Measurements from ENCODE around the gene XXYLT1. TPM values are rescaled to one million over a fixed set of nuclear protein-coding genes. Genes with fewer than 3 reads are reported as not detected.

The XXYLT1 gene
- total and polyA plus RNA-seq, 9 of the 15 experiments (the other 6 are each of a cell fraction or from before 2014, with no cell fraction given), result 1.9 to 18.9 (median 15.0) TPM

DNA sequence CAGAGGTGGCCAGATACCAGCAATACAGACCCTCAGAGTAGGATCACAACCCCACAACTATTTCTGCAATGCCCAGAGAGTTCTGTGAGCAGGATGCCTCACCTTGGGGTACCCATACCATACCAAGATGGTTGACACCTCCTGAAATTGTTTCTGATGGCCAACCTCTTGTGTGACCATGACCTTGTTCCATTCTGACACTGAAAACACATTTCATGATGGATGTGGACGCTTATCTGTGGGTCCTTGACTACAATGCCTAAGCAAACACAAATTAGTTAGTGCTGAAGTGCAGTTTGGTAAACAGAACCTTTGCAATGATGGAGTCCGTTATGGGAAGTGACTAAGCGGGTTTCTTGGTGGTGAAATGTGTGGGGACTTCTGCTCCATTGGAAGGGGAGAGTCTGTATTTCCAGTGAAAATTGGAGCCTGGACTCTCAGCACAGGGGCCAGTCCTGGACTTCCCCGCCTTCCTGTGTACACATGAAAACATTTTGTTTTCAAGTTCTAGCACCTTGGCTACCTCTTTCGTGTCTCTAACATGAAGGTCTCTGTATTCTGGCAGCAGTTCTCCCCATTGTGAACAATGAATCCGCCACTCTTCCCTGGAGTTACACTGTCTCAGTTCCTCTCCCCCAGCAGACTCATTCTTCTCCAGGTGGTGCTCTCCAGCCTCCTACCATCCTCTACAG, 106.2 kb downstream of the XXYLT1 start:
- H2AFZ ChIP-seq (ENCODE audit: low read depth, low read length), result peak overlapping the region; percentile 91
- H4K20me1 ChIP-seq (replicated peaks; ENCODE audit: control insufficient read depth, insufficient read depth, low read length), result no peaks in the 10 kb centered on the region
- CTCF ChIA-PET (ENCODE audit: low intra/inter-chr PET ratio), result no interaction called here
- no peak overlapping the region for H3K4me3 ChIP-seq
- FAIRE-seq (peak; percentile 91), DNase-seq (ENCODE audit: extremely low read depth in 1 of 4, low spot score in 3 of 4) (peak in 2 of 4 experiments; percentile 46 to 67), ATAC-seq (peak; percentile 50)
- no peaks in the 10 kb centered on the region; a peak in 1 of 5 replicates for H3K27me3 ChIP-seq (ENCODE audit: control insufficient read depth in 2 of 2, insufficient read depth in 2 of 2, low read length in 2 of 2)
- H3K27ac ChIP-seq (ENCODE audit: extremely low read depth, low read depth, low read length), result peak overlapping the region; percentile 92
- H3K4me1 ChIP-seq (replicated peaks in 1 of 2; ENCODE audit: control insufficient read depth in 2 of 2, insufficient read depth in 2 of 2, low read length in 2 of 2), result peaks cover 48 to 68% of the 10 kb centered on the region in 2 experiments
- BruUV-seq (replicated peaks), result no TSS peak
- intact Hi-C loops (cut with micrococcal nuclease), result no loop called here
- in situ Hi-C loops (cut with MboI), result no loop called here
- no peaks in the 10 kb centered on the region; the same call in 2 of the 3 replicates for H3K36me3 ChIP-seq (ENCODE audit: control insufficient read depth, insufficient read depth, low read length)
- H3K9me3 ChIP-seq (replicated peaks; ENCODE audit: control insufficient read depth, insufficient read depth, low read depth, low read length), result no peaks in the 10 kb centered on the region
- peaks cover 38% of the 10 kb centered on the region for H3K79me2 ChIP-seq (ENCODE audit: control insufficient read depth, insufficient read depth, low read length)
- H3K9me1 ChIP-seq (ENCODE audit: control insufficient read depth, insufficient read depth, low read length), result no peaks in the 10 kb centered on the region
- H3K4me2 ChIP-seq (ENCODE audit: insufficient read depth, low read length), result peak overlapping the region; percentile 68
- peak overlapping the region; percentile 73 to 77; a peak in 3 of 4 replicates for H3K9ac ChIP-seq (ENCODE audit: insufficient read depth in 1 of 2, low read depth in 2 of 2, low read length in 2 of 2)
- POLR2A ChIA-PET, result no interaction called here
- 23% methylated on average over 6 of the region's 6 CpGs for WGBS (ENCODE audit: insufficient coverage, low coverage, missing lambda C conversion rate)
- TF ChIP-seq PPARD (CRISPR knock-in tag; IDR thresholded peaks at IDR 0.05), result no peak
- TF ChIP-seq ZNF324 (CRISPR knock-in tag; IDR thresholded peaks at IDR 0.05), result no peak
- TF ChIP-seq TEAD4 (IDR thresholded peaks at IDR 0.05; ENCODE audit: low read length), result 0 out of 2 replicates have a peak, but pooled peaks have one; percentile 32
- TF ChIP-seq TEAD4 (CRISPR knock-in tag; IDR thresholded peaks at IDR 0.05; ENCODE audit: borderline replicate concordance), result no peak
- peak; percentile 68 for TF ChIP-seq MAZ (CRISPR knock-in tag; conservative IDR thresholded peaks at IDR 0.05 in 1 of 2, IDR thresholded peaks at IDR 0.05 in 1 of 2)
- no peak for TF ChIP-seq ETS1 (conservative IDR thresholded peaks at IDR 0.05; ENCODE audit: control insufficient read depth, low read depth, low read length)
- no peak for TF ChIP-seq SAFB2 (IDR thresholded peaks at IDR 0.05; ENCODE audit: borderline replicate concordance, low read depth, low read length, severe bottlenecking)
- no peak for TF ChIP-seq ZKSCAN1 (IDR thresholded peaks at IDR 0.05; ENCODE audit: low read depth, low read length)
- no peak for TF ChIP-seq MTA2 (IDR thresholded peaks at IDR 0.05; ENCODE audit: low read depth)
- TF ChIP-seq SNRNP70 (optimal IDR thresholded peaks at IDR 0.05; ENCODE audit: low read depth, low read length), result no peak
- TF ChIP-seq ZNF41 (CRISPR knock-in tag; conservative IDR thresholded peaks at IDR 0.05), result 0 out of 2 replicates have a peak, but pooled peaks have one; percentile 12
- no peak for TF ChIP-seq PRMT5 (CRISPR knock-in tag; IDR thresholded peaks at IDR 0.05)
- peak; percentile 24 for TF ChIP-seq BRD9 (IDR thresholded peaks at IDR 0.05; ENCODE audit: low read depth, partially characterized antibody)
- TF ChIP-seq MTA3 (IDR thresholded peaks at IDR 0.05; ENCODE audit: borderline replicate concordance), result no peak
- TF ChIP-seq THAP12 (CRISPR knock-in tag; IDR thresholded peaks at IDR 0.05), result no peak
- no peak for TF ChIP-seq MIER1 (IDR thresholded peaks at IDR 0.05; ENCODE audit: low read depth)
- TF ChIP-seq SPI1 (IDR thresholded peaks at IDR 0.05; ENCODE audit: borderline replicate concordance, low read depth, low read length), result 0 out of 2 replicates have a peak, but pooled peaks have one; percentile 19
- no peak for TF ChIP-seq BDP1 (IDR thresholded peaks at IDR 0.05; ENCODE audit: insufficient read depth, insufficient read length)
- TF ChIP-seq ZFX (CRISPR knock-in tag; IDR thresholded peaks at IDR 0.05), result no peak
- TF ChIP-seq ZNF184 (CRISPR knock-in tag; IDR thresholded peaks at IDR 0.05), result no peak
- TF ChIP-seq EHMT2 (IDR thresholded peaks at IDR 0.05), result no peak; the same call in 1 of the 2 replicates

Data from K562 (cell line).